ENCODE measurements around the gene SERINC5. TPM values are rescaled to one million over a fixed set of nuclear protein-coding genes. Genes with fewer than 3 reads are reported as not detected.
"Not testable (repeated sequence)": the region's sequence is repeated elsewhere in the genome, so short reads cannot be mapped to it uniquely, and the experiment has no call there.

The SERINC5 gene
- total RNA-seq, 1 donor from 2014 or later, result 21.4 TPM

DNA sequence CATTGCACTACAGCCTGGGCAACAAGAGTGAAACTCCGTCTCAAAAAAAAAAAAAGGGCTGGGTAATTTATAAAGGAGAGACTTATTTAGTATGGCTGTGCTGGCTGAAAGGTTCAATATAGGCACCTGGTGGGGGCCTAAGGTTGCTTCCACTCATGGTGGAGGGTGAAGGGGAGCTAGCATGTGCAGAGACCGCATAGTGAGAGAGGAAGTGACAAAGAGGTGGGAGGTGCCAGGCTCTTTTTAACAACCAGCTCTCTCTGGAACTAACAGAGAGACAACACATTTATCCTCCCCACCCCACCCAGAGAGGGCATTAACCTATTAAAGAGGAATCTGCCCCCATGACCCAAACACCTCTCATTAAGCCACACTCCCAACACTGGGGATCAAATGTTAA lies 28.9 kb upstream of the SERINC5 start:
- H3K4me1 ChIP-seq (ENCODE audit: control insufficient read depth in 3 of 3, insufficient read depth in 3 of 3, low read length in 3 of 3), result no peaks in the 10 kb centered on the region
- H3K9ac ChIP-seq (ENCODE audit: low read depth in 1 of 3, low read length in 3 of 3), result no peak overlapping the region
- no peak overlapping the region for H3K27ac ChIP-seq (ENCODE audit: low read depth, low read length)
- no peaks in the 10 kb centered on the region for H3K9me3 ChIP-seq (ENCODE audit: control insufficient read depth in 3 of 3, low read length in 3 of 3)
- no peaks in the 10 kb centered on the region for H3K27me3 ChIP-seq (ENCODE audit: control insufficient read depth in 3 of 3, insufficient read depth in 3 of 3, low read length in 3 of 3)
- no peak overlapping the region for H3K4me3 ChIP-seq (ENCODE audit: low read length in 3 of 3)
- no peaks in the 10 kb centered on the region for H3K36me3 ChIP-seq (ENCODE audit: control insufficient read depth in 3 of 3, insufficient read depth in 3 of 3, low read length in 3 of 3)

DNA sequence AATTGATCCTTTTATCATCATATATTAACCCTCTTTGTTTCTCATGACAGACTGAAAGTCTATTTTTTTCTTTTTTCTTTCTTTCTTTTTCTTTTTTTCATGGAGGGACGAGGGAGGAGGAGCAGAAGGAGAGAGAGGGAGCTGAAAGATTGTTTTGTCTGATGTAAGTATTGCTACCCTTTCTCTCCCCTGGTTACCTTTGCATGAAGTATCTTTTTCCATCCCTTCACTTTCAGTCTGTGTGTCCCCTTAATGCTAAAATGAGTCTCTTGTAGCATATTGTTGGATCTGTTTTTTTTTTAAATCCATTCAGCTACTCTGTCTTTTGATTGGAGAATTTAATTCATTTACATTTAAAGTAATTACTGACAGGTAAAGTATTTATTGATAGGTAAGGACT lies 27.5 kb upstream of the SERINC5 start:
- Histone ChIP-seq H3K9ac (ENCODE audit: low read depth in 1 of 3, low read length in 3 of 3) (no peak overlapping the region), H3K27me3 (ENCODE audit: control insufficient read depth in 3 of 3, insufficient read depth in 3 of 3, low read length in 3 of 3) (no peaks in the 10 kb centered on the region), H3K9me3 (ENCODE audit: control insufficient read depth in 3 of 3, low read length in 3 of 3) (no peaks in the 10 kb centered on the region), H3K4me1 (ENCODE audit: control insufficient read depth in 3 of 3, insufficient read depth in 3 of 3, low read length in 3 of 3) (no peaks in the 10 kb centered on the region), H3K27ac (ENCODE audit: low read depth, low read length) (no peak overlapping the region), H3K4me3 (ENCODE audit: low read length in 3 of 3) (no peak overlapping the region), H3K36me3 (ENCODE audit: control insufficient read depth in 3 of 3, insufficient read depth in 3 of 3, low read length in 3 of 3) (no peaks in the 10 kb centered on the region)

DNA sequence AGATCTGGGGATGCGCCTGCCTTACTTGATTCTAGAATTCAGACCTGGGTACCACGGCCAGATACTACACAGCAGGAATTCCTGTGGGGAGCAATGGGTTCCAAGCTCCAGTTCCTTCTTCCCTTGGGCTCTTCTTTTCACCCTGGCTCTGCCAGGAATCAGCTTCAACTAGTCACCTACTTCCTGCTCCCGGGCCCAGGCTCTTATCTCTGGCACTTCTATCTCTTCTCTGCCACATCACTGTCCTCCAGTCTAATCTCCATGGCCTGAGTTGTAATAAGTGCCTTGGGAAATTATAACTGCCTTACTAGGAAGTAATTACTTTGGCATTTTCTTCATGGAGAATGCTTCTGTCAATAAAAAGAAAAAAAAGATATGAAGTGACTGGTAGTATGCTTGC lies 26.2 kb upstream of the SERINC5 start:
- H3K27me3 ChIP-seq (ENCODE audit: control insufficient read depth in 3 of 3, insufficient read depth in 3 of 3, low read length in 3 of 3), result no peaks in the 10 kb centered on the region
- no peaks in the 10 kb centered on the region for H3K36me3 ChIP-seq (ENCODE audit: control insufficient read depth in 3 of 3, insufficient read depth in 3 of 3, low read length in 3 of 3)
- H3K4me1 ChIP-seq (ENCODE audit: control insufficient read depth in 3 of 3, insufficient read depth in 3 of 3, low read length in 3 of 3), result no peaks in the 10 kb centered on the region
- H3K9me3 ChIP-seq (ENCODE audit: control insufficient read depth in 3 of 3, low read length in 3 of 3), result no peaks in the 10 kb centered on the region
- no peak overlapping the region for H3K9ac ChIP-seq (ENCODE audit: low read depth in 1 of 3, low read length in 3 of 3)
- no peak overlapping the region for H3K27ac ChIP-seq (ENCODE audit: low read depth, low read length)
- no peak overlapping the region for H3K4me3 ChIP-seq (ENCODE audit: low read length in 3 of 3)

DNA sequence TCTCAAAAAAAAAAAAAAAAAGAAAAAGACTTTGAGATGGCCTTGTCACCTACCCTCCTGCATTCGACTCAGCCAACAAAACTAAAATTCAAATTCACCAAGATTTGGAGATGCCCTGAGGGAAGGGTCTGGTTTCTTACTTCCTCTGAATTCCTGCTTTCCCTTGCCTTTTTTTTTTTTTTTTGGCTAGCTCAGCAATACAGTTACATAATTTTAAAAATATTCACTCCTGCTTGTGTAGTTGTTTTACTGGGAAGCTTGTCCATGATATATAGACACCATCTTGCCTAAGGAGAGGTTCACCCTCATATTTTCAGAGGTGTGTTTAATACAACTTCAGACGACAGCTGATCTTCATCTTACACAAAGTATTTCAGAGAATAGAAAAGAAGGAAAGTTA lies 21.3 kb upstream of the SERINC5 start:
- no peaks in the 10 kb centered on the region for H3K27me3 ChIP-seq (ENCODE audit: control insufficient read depth in 3 of 3, insufficient read depth in 3 of 3, low read length in 3 of 3)
- no peaks in the 10 kb centered on the region for H3K36me3 ChIP-seq (ENCODE audit: control insufficient read depth in 3 of 3, insufficient read depth in 3 of 3, low read length in 3 of 3)
- no peak overlapping the region for H3K4me3 ChIP-seq (ENCODE audit: low read length in 3 of 3)
- H3K4me1 ChIP-seq (ENCODE audit: control insufficient read depth in 3 of 3, insufficient read depth in 3 of 3, low read length in 3 of 3), result no peaks in the 10 kb centered on the region
- no peak overlapping the region for H3K27ac ChIP-seq (ENCODE audit: low read depth, low read length)
- H3K9ac ChIP-seq (ENCODE audit: low read depth in 1 of 3, low read length in 3 of 3), result no peak overlapping the region
- no peaks in the 10 kb centered on the region for H3K9me3 ChIP-seq (ENCODE audit: control insufficient read depth in 3 of 3, low read length in 3 of 3)

DNA sequence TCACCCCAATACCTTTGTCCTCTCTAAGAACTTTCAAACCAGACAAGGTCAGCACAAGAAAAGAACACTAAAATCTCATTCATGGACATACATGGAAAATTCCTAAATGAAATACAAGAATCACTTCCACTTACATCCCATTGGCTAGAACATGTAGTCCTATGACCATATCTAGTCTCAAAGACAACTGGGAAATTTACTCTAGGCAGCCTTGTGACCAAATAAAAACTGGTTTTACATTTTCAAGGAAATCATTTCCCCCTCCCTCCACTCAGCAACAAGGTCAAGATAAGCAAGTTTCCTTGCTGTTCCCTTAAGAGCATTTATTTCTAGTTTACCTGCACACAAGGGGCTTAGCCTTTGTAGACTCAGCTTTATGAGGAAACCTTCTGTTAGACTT lies 20.3 kb upstream of the SERINC5 start:
- Histone ChIP-seq H3K27me3 (ENCODE audit: control insufficient read depth in 3 of 3, insufficient read depth in 3 of 3, low read length in 3 of 3) (no peaks in the 10 kb centered on the region), H3K9me3 (ENCODE audit: control insufficient read depth in 3 of 3, low read length in 3 of 3) (no peaks in the 10 kb centered on the region), H3K4me3 (ENCODE audit: low read length in 3 of 3) (no peak overlapping the region), H3K4me1 (ENCODE audit: control insufficient read depth in 3 of 3, insufficient read depth in 3 of 3, low read length in 3 of 3) (no peaks in the 10 kb centered on the region), H3K27ac (ENCODE audit: low read depth, low read length) (no peak overlapping the region), H3K9ac (ENCODE audit: low read depth in 1 of 3, low read length in 3 of 3) (no peak overlapping the region), H3K36me3 (ENCODE audit: control insufficient read depth in 3 of 3, insufficient read depth in 3 of 3, low read length in 3 of 3) (no peaks in the 10 kb centered on the region)

DNA sequence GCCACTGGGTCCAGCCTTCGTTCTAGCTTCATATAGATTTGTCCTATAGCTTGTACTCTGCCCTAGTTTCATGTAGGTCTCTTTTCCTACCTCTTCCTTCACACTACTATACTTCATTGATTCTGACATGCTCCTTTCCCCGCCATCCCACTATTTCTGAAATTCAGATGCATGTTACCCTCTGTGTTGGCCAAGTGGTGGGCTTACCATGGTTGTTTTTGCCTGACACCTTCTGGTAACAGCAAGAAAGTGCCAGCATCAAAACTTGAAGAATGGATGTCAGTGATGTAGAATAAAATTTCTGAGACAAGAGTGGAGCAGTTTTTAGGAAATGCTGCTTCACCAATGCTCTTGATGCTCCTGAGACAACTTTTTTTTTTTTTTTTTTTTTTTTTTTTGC lies 19.5 kb upstream of the SERINC5 start:
- Histone ChIP-seq H3K9ac (ENCODE audit: low read depth in 1 of 3, low read length in 3 of 3) (no peak overlapping the region), H3K4me3 (ENCODE audit: low read length in 3 of 3) (no peak overlapping the region), H3K27ac (ENCODE audit: low read depth, low read length) (no peak overlapping the region), H3K36me3 (ENCODE audit: control insufficient read depth in 3 of 3, insufficient read depth in 3 of 3, low read length in 3 of 3) (no peaks in the 10 kb centered on the region), H3K9me3 (ENCODE audit: control insufficient read depth in 3 of 3, low read length in 3 of 3) (no peaks in the 10 kb centered on the region), H3K4me1 (ENCODE audit: control insufficient read depth in 3 of 3, insufficient read depth in 3 of 3, low read length in 3 of 3) (no peaks in the 10 kb centered on the region), H3K27me3 (ENCODE audit: control insufficient read depth in 3 of 3, insufficient read depth in 3 of 3, low read length in 3 of 3) (no peaks in the 10 kb centered on the region)

DNA sequence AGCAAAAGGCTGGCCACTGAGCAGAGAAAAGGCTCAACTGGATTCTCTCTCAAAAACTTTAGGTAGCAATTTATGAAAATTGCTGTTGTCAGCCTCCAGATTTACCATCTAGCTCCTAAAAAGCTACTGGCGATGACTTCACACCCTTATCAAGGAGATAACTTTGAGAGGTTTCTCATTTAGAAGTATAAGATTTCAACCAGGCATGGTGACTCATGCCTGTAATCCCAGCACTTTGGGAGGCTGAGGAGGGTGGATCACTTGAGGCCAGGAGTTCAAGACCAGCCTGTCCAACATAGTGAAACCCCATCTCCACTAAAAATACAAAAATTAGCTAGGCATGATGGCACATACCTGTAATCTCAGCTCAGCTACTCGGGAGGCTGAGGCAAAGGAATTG lies 14.7 kb upstream of the SERINC5 start:
- not testable (repeated sequence) for H3K9me3 ChIP-seq (ENCODE audit: control insufficient read depth in 3 of 3, low read length in 3 of 3); H3K36me3 ChIP-seq (ENCODE audit: control insufficient read depth in 3 of 3, insufficient read depth in 3 of 3, low read length in 3 of 3); H3K9ac ChIP-seq (ENCODE audit: low read depth in 1 of 3, low read length in 3 of 3); H3K27me3 ChIP-seq (ENCODE audit: control insufficient read depth in 3 of 3, insufficient read depth in 3 of 3, low read length in 3 of 3); H3K4me1 ChIP-seq (ENCODE audit: control insufficient read depth in 3 of 3, insufficient read depth in 3 of 3, low read length in 3 of 3); H3K4me3 ChIP-seq (ENCODE audit: low read length in 3 of 3); H3K27ac ChIP-seq (ENCODE audit: low read depth, low read length)

DNA sequence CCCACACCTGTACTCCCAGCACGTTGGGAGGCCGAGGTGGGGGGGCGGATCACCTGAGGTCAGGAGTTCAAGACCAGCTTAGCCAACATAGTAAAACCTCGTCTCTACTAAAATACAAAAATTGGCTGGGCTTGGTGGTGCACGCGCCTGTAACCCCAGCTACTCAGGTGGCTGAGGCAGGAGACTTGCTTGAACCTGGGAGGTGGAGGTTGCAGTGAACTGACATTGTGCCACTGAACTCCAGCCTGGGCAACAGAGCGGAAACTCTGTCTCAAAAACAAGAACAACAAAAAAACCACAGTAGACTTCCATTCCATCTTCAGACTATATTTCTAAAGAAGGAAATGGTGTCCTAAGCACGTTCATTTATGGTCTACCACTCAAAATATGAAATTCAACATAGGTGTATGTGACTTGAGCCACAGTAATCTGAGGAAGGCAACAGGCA lies 14.2 kb upstream of the SERINC5 start:
- H3K27me3 ChIP-seq (ENCODE audit: control insufficient read depth in 3 of 3, insufficient read depth in 3 of 3, low read length in 3 of 3), result no peaks in the 10 kb centered on the region
- no peaks in the 10 kb centered on the region for H3K36me3 ChIP-seq (ENCODE audit: control insufficient read depth in 3 of 3, insufficient read depth in 3 of 3, low read length in 3 of 3)
- no peaks in the 10 kb centered on the region for H3K9me3 ChIP-seq (ENCODE audit: control insufficient read depth in 3 of 3, low read length in 3 of 3)
- H3K27ac ChIP-seq (ENCODE audit: low read depth, low read length), result no peak overlapping the region
- no peak overlapping the region for H3K9ac ChIP-seq (ENCODE audit: low read depth in 1 of 3, low read length in 3 of 3)
- no peak overlapping the region for H3K4me3 ChIP-seq (ENCODE audit: low read length in 3 of 3)
- no peaks in the 10 kb centered on the region for H3K4me1 ChIP-seq (ENCODE audit: control insufficient read depth in 3 of 3, insufficient read depth in 3 of 3, low read length in 3 of 3)

DNA sequence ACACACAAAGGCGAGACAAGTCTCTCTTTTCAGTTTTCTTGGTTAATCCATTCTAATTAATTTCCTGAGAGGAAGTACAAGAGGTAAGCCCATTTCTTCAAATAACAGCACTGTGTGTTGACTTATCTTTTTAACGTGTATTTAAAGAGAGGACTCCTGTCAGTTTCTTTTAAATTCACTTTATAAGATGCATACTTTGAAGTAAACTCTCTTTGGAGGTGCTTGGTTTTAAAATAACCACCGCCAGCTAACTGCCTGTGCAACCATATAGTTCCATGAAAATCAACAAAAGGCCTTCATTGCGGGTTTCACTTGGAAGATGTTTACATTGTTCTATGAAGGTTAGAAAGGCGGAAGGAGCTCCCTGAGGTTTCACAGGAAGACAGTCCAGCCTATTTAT lies 13.1 kb upstream of the SERINC5 start:
- Histone ChIP-seq H3K36me3 (ENCODE audit: control insufficient read depth in 3 of 3, insufficient read depth in 3 of 3, low read length in 3 of 3) (no peaks in the 10 kb centered on the region), H3K4me1 (ENCODE audit: control insufficient read depth in 3 of 3, insufficient read depth in 3 of 3, low read length in 3 of 3) (no peaks in the 10 kb centered on the region), H3K27me3 (ENCODE audit: control insufficient read depth in 3 of 3, insufficient read depth in 3 of 3, low read length in 3 of 3) (no peaks in the 10 kb centered on the region), H3K9ac (ENCODE audit: low read depth in 1 of 3, low read length in 3 of 3) (no peak overlapping the region), H3K9me3 (ENCODE audit: control insufficient read depth in 3 of 3, low read length in 3 of 3) (no peaks in the 10 kb centered on the region), H3K4me3 (ENCODE audit: low read length in 3 of 3) (no peak overlapping the region), H3K27ac (ENCODE audit: low read depth, low read length) (no peak overlapping the region)

DNA sequence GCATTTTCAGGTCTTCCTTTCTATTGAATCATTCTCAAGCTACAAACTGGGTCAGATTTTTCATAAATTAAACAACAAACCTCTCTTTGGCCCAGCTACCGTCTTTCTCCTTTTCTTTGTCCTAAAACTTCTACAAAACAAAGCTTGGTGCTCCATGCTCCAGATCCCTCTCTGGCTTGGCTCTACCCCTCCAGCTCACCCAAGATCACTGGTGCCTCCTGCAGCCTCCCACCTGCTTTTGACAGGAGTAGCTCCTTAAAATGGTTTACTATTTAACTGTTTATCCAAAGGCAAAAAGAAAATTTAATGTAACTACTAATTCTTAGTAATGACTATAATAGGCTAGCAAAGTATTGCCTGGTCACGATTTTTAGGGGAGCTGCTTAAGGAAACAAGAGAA lies 10.7 kb upstream of the SERINC5 start:
- H3K27ac ChIP-seq (ENCODE audit: low read depth, low read length), result no peak overlapping the region
- no peaks in the 10 kb centered on the region for H3K4me1 ChIP-seq (ENCODE audit: control insufficient read depth in 3 of 3, insufficient read depth in 3 of 3, low read length in 3 of 3)
- H3K27me3 ChIP-seq (ENCODE audit: control insufficient read depth in 3 of 3, insufficient read depth in 3 of 3, low read length in 3 of 3), result no peaks in the 10 kb centered on the region
- H3K36me3 ChIP-seq (ENCODE audit: control insufficient read depth in 3 of 3, insufficient read depth in 3 of 3, low read length in 3 of 3), result no peaks in the 10 kb centered on the region
- H3K9ac ChIP-seq (ENCODE audit: low read depth in 1 of 3, low read length in 3 of 3), result no peak overlapping the region
- H3K9me3 ChIP-seq (ENCODE audit: control insufficient read depth in 3 of 3, low read length in 3 of 3), result no peaks in the 10 kb centered on the region
- no peak overlapping the region for H3K4me3 ChIP-seq (ENCODE audit: low read length in 3 of 3)

DNA sequence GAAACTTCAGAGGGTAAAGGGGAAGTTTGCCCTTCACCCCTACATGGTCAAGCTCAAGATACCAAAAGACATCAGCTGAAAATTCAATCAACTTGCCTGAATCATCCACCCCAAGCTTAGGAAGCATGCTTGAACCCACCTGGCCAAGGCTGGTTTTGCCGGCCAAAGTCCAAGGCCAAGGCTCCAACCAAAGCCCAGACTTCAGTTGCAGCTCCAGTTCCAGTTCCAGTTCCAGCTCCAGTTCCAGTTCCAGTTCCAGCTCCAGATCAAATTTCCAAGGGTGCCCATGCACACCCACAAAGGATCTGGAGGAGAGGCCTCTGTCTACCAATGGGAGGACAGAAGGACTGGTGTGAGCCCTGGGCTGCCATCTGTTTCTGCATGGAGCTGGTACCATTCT lies 4.6 kb upstream of the SERINC5 start:
- Histone ChIP-seq H3K27me3 (ENCODE audit: control insufficient read depth in 3 of 3, insufficient read depth in 3 of 3, low read length in 3 of 3) (no peaks in the 10 kb centered on the region), H3K9me3 (ENCODE audit: control insufficient read depth in 3 of 3, low read length in 3 of 3) (no peaks in the 10 kb centered on the region), H3K27ac (ENCODE audit: low read depth, low read length) (no peak overlapping the region), H3K4me1 (ENCODE audit: control insufficient read depth in 3 of 3, insufficient read depth in 3 of 3, low read length in 3 of 3) (peaks cover 6 to 7% (median 6%) of the 10 kb centered on the region in 3 donors), H3K36me3 (ENCODE audit: control insufficient read depth in 3 of 3, insufficient read depth in 3 of 3, low read length in 3 of 3) (no peaks in the 10 kb centered on the region), H3K4me3 (ENCODE audit: low read length in 3 of 3) (no peak overlapping the region), H3K9ac (ENCODE audit: low read depth in 1 of 3, low read length in 3 of 3) (no peak overlapping the region)
